Panc1 (cell line): ENCODE measurements around the gene SKI. TPM values are rescaled to one million over a fixed set of nuclear protein-coding genes. Genes with fewer than 3 reads are reported as not detected.

Experiments
- ATAC-seq: fragments of 200-7000 bp; cut with Tn5 transposase; 2 replicates; pipeline ENCODE4 v1.9.1; 2020; ENCODE audit warnings: mild to moderate bottlenecking, moderate library complexity
- BruUV-seq: library from RNA; stranded (reverse); fragments of 400-500 nt; replicated peaks from 2 replicates; lab custom pipeline; 2021; lab: Mats Ljungman, UMichigan
- CTCF ChIA-PET: fragments of 300-600 bp; sonication (Branson Sonifier 250); formaldehyde crosslinking; loops from one replicate; lab custom pipeline; 2022; ENCODE audit warnings: antibody characterized with exemption; lab: Charles Lee
- POLR2A ChIA-PET: fragments of 300-600 bp; sonication (Branson Sonifier 250); formaldehyde crosslinking; loops from one replicate; lab custom pipeline; 2022; ENCODE audit warnings: antibody characterized with exemption; lab: Charles Lee
- DNase-seq: peaks from one replicate; pipeline ENCODE4 v3.0.0-alpha.2; 2010; ENCODE audit warnings: low read depth, low spot score
- H3K27ac ChIP-seq: 2 replicates; pipeline ENCODE4 v1.5.1; 2011; ENCODE audit warnings: mild to moderate bottlenecking, low read length, inconsistent platforms
- H3K27me3 ChIP-seq: fragments of 200-500 bp; sonication (Bioruptor generic); 2 replicates; pipeline ENCODE4 v1.6.0; 2014; ENCODE audit warnings: low read length, inconsistent platforms; ENCODE audit not compliant: control insufficient read depth, insufficient read depth
- H3K36me3 ChIP-seq: fragments of 200-500 bp; sonication (Bioruptor generic); 2 replicates; pipeline ENCODE4 v1.5.1; 2014; ENCODE audit warnings: inconsistent platforms, mild to moderate bottlenecking, low read length, moderate library complexity; ENCODE audit not compliant: control insufficient read depth, insufficient read depth
- H3K4me1 ChIP-seq: 2 replicates; pipeline ENCODE4 v1.5.1; 2011; ENCODE audit warnings: inconsistent platforms, mild to moderate bottlenecking, low read length, moderate library complexity; ENCODE audit not compliant: control insufficient read depth, insufficient read depth
- H3K4me3 ChIP-seq, 2 experiments: 2 replicates each; pipeline ENCODE4 v1.5.1; 2011 to 2012; ENCODE audit warnings: low read depth in 2 of 2, low read length in 2 of 2, mild to moderate bottlenecking in 2 of 2, inconsistent platforms in 1 of 2, moderate library complexity in 1 of 2
- H3K9me3 ChIP-seq: fragments of 200-500 bp; sonication (Bioruptor generic); 2 replicates; pipeline ENCODE4 v1.5.1; 2014; ENCODE audit warnings: low read depth, mild to moderate bottlenecking, inconsistent platforms, low read length, moderate library complexity; ENCODE audit not compliant: control insufficient read depth, insufficient read depth
- CTCF ChIP-seq: fragments of 450-650 bp; IDR thresholded peaks from 2 replicates; pipeline ENCODE4 v1.5.1; 2017; ENCODE audit warnings: mild to moderate bottlenecking
- POLR2AphosphoS5 ChIP-seq: IDR thresholded peaks from 2 replicates; pipeline ENCODE4 v1.6.1; 2012; ENCODE audit warnings: mild to moderate bottlenecking, low read depth, low read length, moderate library complexity
- REST ChIP-seq, 2 experiments: IDR thresholded peaks; 2 replicates each; pipeline ENCODE4 v1.6.1; 2011 to 2012; ENCODE audit warnings: low read depth in 2 of 2, control low read depth in 1 of 2, low read length in 1 of 2, mild to moderate bottlenecking in 1 of 2, moderate library complexity in 1 of 2; ENCODE audit not compliant: insufficient read depth in 1 of 2
- SIN3A ChIP-seq: IDR thresholded peaks from 2 replicates; pipeline ENCODE4 v1.6.1; 2012; ENCODE audit warnings: low read depth, mild to moderate bottlenecking, low read length, moderate library complexity, borderline replicate concordance; ENCODE audit not compliant: insufficient read depth
- TCF7L2 ChIP-seq: IDR thresholded peaks from 2 replicates; pipeline ENCODE4 v1.6.1; 2011; ENCODE audit warnings: mild to moderate bottlenecking, low read depth, low read length, inconsistent platforms
- in situ Hi-C: cut with HindIII; loops from 2 replicates; pipeline ENCODE4 v1.10.0; 2016; ENCODE audit warnings: low sequenced_read_pairs, low pct_unique_long_range_greater_than_20kb
- intact Hi-C: fragments of 100-400 bp; cut with micrococcal nuclease; formaldehyde crosslinking; loops from one replicate; pipeline ENCODE4 v1.10.0; 2022; ENCODE audit not compliant: unreplicated experiment
- total RNA-seq: library from RNA; stranded (reverse); gene quantifications from one replicate; pipeline ENCODE4 v1.2.1, GENCODE V29; 2021; ENCODE audit not compliant: unreplicated experiment

Gene SKI
- total RNA-seq, 1 experiment from 2014 or later: 63.2 TPM

GRCh38 chr1:2279210-2279639 lies 51.1 kb downstream of the SKI start:
- POLR2A ChIA-PET: no interaction called here
- H3K36me3 ChIP-seq: no peaks in the 10 kb centered on the region
- no peaks in the 10 kb centered on the region for H3K27me3 ChIP-seq
- no peak overlapping the region for H3K4me3 ChIP-seq
- BruUV-seq: no TSS peak
- intact Hi-C loops: no loop called here
- in situ Hi-C loops: no loop called here
- no peak overlapping the region for H3K27ac ChIP-seq
- TF ChIP-seq SIN3A (no peak), CTCF (no peak), POLR2AphosphoS5 (no peak), TCF7L2 (no peak), REST (IDR thresholded peaks at IDR 0.05; ENCODE audit: insufficient read depth in 1 of 2, low read depth in 2 of 2, low read length in 1 of 2) (no peak)
- CTCF ChIA-PET: no interaction called here
- DNase-seq (no peak), ATAC-seq (no peak; the same call in 1 of the 2 replicates)
- H3K4me1 ChIP-seq: peaks cover 17% of the 10 kb centered on the region
- H3K9me3 ChIP-seq: no peaks in the 10 kb centered on the region

DNA sequence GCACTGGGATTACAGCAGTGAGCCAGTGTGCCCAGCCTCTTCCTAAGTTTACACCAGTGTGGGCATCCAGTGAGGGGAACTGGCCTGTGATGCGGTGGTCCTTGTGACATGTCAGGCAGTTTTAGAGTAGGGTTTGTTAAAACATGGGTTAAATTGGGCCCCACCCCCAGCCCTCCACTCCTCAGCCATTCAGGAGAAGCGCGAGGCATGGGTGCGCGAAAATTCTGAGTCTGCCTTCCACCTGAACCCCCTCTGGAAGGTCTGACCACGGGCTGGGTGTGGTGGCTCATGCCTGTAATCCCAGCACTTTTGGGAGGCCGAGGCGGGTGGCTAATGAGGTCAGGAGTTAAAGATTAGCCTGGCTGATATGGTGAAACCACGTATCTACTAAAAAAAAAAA lies 51.7 kb downstream of the SKI start:
- in situ Hi-C loops: no loop called here
- no peak overlapping the region for H3K4me3 ChIP-seq
- ChIA-PET POLR2A (no interaction called here), CTCF (no interaction called here)
- H3K36me3 ChIP-seq: no peaks in the 10 kb centered on the region
- peaks cover 19% of the 10 kb centered on the region for H3K4me1 ChIP-seq
- DNase-seq: no peak
- H3K9me3 ChIP-seq: no peaks in the 10 kb centered on the region
- intact Hi-C loops: no loop called here
- ATAC-seq: no peak
- no TSS peak for BruUV-seq
- H3K27me3 ChIP-seq: no peaks in the 10 kb centered on the region
- no peak overlapping the region for H3K27ac ChIP-seq
- TF ChIP-seq TCF7L2 (no peak), SIN3A (no peak), CTCF (no peak), POLR2AphosphoS5 (no peak), REST (IDR thresholded peaks at IDR 0.05; ENCODE audit: insufficient read depth in 1 of 2, low read depth in 2 of 2, low read length in 1 of 2) (no peak)
